ENCODE results near the gene MSN. TPM values are rescaled to one million over a fixed set of nuclear protein-coding genes. Genes with fewer than 3 reads are reported as not detected.
"Not testable (repeated sequence)": the region's sequence is repeated elsewhere in the genome, so short reads cannot be mapped to it uniquely, and the experiment has no call there.

MSN gene
- polyA plus RNA-seq (2013, experiment 1 of 4), result 195 TPM
- 189 TPM for polyA plus RNA-seq (2013, experiment 2 of 4)
- 148 TPM for polyA plus RNA-seq (2013, experiment 3 of 4)
- 165 TPM for polyA plus RNA-seq (2013, experiment 4 of 4)

GRCh38 chrX:65667503-65668376 lies at the start of gene MSN:
Gene MSN, plus strand, starts transcription at chrX:65667654. Its CDS starts 188 bp downstream, at chrX:65667842.
- peaks cover 9% of the 10 kb centered on the region for H3K4me1 ChIP-seq (ENCODE audit: control insufficient read depth, insufficient read depth, low read length)
- WGBS, 2 experiments, result 0 to 1% methylated on average over 50 to 55 of the region's 56 CpGs
- H3K9me3 ChIP-seq (ENCODE audit: control insufficient read depth, low read length), result no peaks in the 10 kb centered on the region
- no peaks in the 10 kb centered on the region for H3K36me3 ChIP-seq (ENCODE audit: control insufficient read depth, insufficient read depth, low read length)
- H3K4me3 ChIP-seq (ENCODE audit: insufficient read depth, low read depth, low read length), result peak within 1 kb of the TSS; percentile 58
- peak within 1 kb of the TSS; percentile 90 for H3K27ac ChIP-seq (ENCODE audit: insufficient read depth, low read depth, low read length, poor library complexity, severe bottlenecking)
- H3K27me3 ChIP-seq (ENCODE audit: control insufficient read depth, insufficient read depth, low read length, poor library complexity, severe bottlenecking), result no peaks in the 10 kb centered on the region

GRCh38 chrX:65620096-65620705 lies 47.3 kb upstream of the MSN start:
- H3K27me3 ChIP-seq (ENCODE audit: control insufficient read depth, insufficient read depth, low read length, poor library complexity, severe bottlenecking); H3K9me3 ChIP-seq (ENCODE audit: control insufficient read depth, low read length); H3K4me1 ChIP-seq (ENCODE audit: control insufficient read depth, insufficient read depth, low read length); H3K36me3 ChIP-seq (ENCODE audit: control insufficient read depth, insufficient read depth, low read length); H3K27ac ChIP-seq (ENCODE audit: insufficient read depth, low read depth, low read length, poor library complexity, severe bottlenecking); H3K4me3 ChIP-seq (ENCODE audit: insufficient read depth, low read depth, low read length): not testable (repeated sequence)
- WGBS, 2 experiments, result 67 to 69% methylated on average over 32 to 33 of the region's 33 CpGs

GRCh38 chrX:65630771-65631170 lies 36.7 kb upstream of the MSN start:
- Histone ChIP-seq H3K27ac (ENCODE audit: insufficient read depth, low read depth, low read length, poor library complexity, severe bottlenecking) (no peak overlapping the region), H3K4me1 (ENCODE audit: control insufficient read depth, insufficient read depth, low read length) (no peaks in the 10 kb centered on the region), H3K9me3 (ENCODE audit: control insufficient read depth, low read length) (no peaks in the 10 kb centered on the region), H3K4me3 (ENCODE audit: insufficient read depth, low read depth, low read length) (no peak overlapping the region), H3K36me3 (ENCODE audit: control insufficient read depth, insufficient read depth, low read length) (no peaks in the 10 kb centered on the region), H3K27me3 (ENCODE audit: control insufficient read depth, insufficient read depth, low read length, poor library complexity, severe bottlenecking) (no peaks in the 10 kb centered on the region)
- 96 to 98% methylated on average over 3 of the region's 3 CpGs for WGBS, 2 experiments

DNA sequence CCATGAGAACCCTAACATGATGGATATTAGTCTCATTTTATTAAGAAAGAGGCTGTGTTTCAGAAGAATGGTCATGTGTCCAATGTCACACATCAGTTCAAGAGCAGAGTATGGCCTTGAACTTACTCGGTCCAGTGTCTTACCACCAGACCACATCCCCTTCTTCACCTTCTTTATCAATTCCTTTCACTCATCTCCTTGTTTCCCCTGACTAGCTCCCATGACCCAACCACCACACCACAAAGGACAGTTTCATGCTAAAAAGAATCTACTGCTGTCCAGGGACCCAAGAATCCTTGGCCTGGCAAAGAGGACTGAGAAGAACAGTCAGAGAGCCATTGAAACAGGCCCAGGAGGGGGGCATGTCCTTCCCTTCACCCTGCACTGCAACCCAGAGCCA lies 33.6 kb upstream of the MSN start:
- Histone ChIP-seq H3K4me3 (ENCODE audit: insufficient read depth, low read depth, low read length) (no peak overlapping the region), H3K27me3 (ENCODE audit: control insufficient read depth, insufficient read depth, low read length, poor library complexity, severe bottlenecking) (no peaks in the 10 kb centered on the region), H3K36me3 (ENCODE audit: control insufficient read depth, insufficient read depth, low read length) (no peaks in the 10 kb centered on the region), H3K27ac (ENCODE audit: insufficient read depth, low read depth, low read length, poor library complexity, severe bottlenecking) (no peak overlapping the region), H3K4me1 (ENCODE audit: control insufficient read depth, insufficient read depth, low read length) (no peaks in the 10 kb centered on the region), H3K9me3 (ENCODE audit: control insufficient read depth, low read length) (no peaks in the 10 kb centered on the region)
- 83 to 100% methylated on average over 1 of the region's 1 CpG for WGBS, 2 experiments

- Histone ChIP-seq H3K27me3 (ENCODE audit: control insufficient read depth, insufficient read depth, low read length, poor library complexity, severe bottlenecking) (no peaks in the 10 kb centered on the region), H3K27ac (ENCODE audit: insufficient read depth, low read depth, low read length, poor library complexity, severe bottlenecking) (no peak overlapping the region), H3K9me3 (ENCODE audit: control insufficient read depth, low read length) (no peaks in the 10 kb centered on the region), H3K4me1 (ENCODE audit: control insufficient read depth, insufficient read depth, low read length) (no peaks in the 10 kb centered on the region), H3K4me3 (ENCODE audit: insufficient read depth, low read depth, low read length) (no peak overlapping the region), H3K36me3 (ENCODE audit: control insufficient read depth, insufficient read depth, low read length) (no peaks in the 10 kb centered on the region)
- WGBS, 2 experiments, result 89 to 90% methylated on average over 3 to 4 of the region's 4 CpGs
Measured at GRCh38 chrX:65634732-65635131, 32.7 kb upstream of the MSN start.

DNA sequence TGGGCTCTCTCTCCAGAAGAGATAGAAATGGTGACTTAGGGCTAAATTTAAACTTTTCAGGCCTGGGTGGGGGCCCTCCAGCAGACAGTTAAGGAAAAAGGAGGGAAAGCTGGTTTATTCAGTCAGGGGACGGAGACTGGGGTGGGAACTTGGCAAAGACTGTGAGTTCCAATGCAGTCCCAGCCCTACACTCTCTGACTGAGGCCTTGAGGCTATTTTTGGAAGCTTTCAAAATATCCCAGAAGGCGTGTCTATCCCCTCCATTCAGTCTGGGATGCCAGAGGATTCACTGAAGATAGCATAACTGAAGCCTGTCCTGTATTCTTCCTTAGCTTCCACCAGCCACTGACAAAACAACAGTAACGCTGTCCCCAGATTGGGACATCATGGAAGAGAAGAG lies 32.1 kb upstream of the MSN start:
- Histone ChIP-seq H3K4me1 (ENCODE audit: control insufficient read depth, insufficient read depth, low read length) (no peaks in the 10 kb centered on the region), H3K9me3 (ENCODE audit: control insufficient read depth, low read length) (no peaks in the 10 kb centered on the region), H3K4me3 (ENCODE audit: insufficient read depth, low read depth, low read length) (no peak overlapping the region), H3K36me3 (ENCODE audit: control insufficient read depth, insufficient read depth, low read length) (no peaks in the 10 kb centered on the region), H3K27me3 (ENCODE audit: control insufficient read depth, insufficient read depth, low read length, poor library complexity, severe bottlenecking) (no peaks in the 10 kb centered on the region), H3K27ac (ENCODE audit: insufficient read depth, low read depth, low read length, poor library complexity, severe bottlenecking) (no peak overlapping the region)
- WGBS, 2 experiments, result 88 to 93% methylated on average over 3 of the region's 3 CpGs

DNA sequence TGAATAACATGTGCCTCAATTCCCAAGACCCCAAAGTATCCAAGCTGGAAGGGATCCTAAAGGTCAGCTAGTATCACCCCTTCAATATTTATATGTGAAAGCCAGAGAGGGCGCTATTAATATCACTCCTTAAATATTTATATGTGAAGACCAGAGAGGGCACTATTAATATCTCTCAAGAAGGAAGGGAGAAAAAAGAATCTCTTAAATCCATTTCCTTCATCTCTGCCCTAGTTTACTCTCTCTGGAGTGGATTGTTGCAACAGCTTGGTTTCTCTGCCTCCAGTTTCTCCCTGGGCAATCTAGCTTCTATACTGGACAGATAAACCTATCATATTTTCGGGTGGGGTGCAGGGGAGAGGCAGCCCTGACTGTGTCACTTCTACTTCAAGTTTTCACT lies 31.6 kb upstream of the MSN start:
- Histone ChIP-seq H3K4me1 (ENCODE audit: control insufficient read depth, insufficient read depth, low read length) (no peaks in the 10 kb centered on the region), H3K27me3 (ENCODE audit: control insufficient read depth, insufficient read depth, low read length, poor library complexity, severe bottlenecking) (no peaks in the 10 kb centered on the region), H3K9me3 (ENCODE audit: control insufficient read depth, low read length) (no peaks in the 10 kb centered on the region), H3K27ac (ENCODE audit: insufficient read depth, low read depth, low read length, poor library complexity, severe bottlenecking) (no peak overlapping the region), H3K4me3 (ENCODE audit: insufficient read depth, low read depth, low read length) (no peak overlapping the region), H3K36me3 (ENCODE audit: control insufficient read depth, insufficient read depth, low read length) (no peaks in the 10 kb centered on the region)
- 100% methylated on average over 1 of the region's 2 CpGs for WGBS, 2 experiments

- H3K4me3 ChIP-seq (ENCODE audit: insufficient read depth, low read depth, low read length); H3K9me3 ChIP-seq (ENCODE audit: control insufficient read depth, low read length); H3K36me3 ChIP-seq (ENCODE audit: control insufficient read depth, insufficient read depth, low read length); H3K27me3 ChIP-seq (ENCODE audit: control insufficient read depth, insufficient read depth, low read length, poor library complexity, severe bottlenecking); H3K4me1 ChIP-seq (ENCODE audit: control insufficient read depth, insufficient read depth, low read length); H3K27ac ChIP-seq (ENCODE audit: insufficient read depth, low read depth, low read length, poor library complexity, severe bottlenecking): not testable (repeated sequence)
- WGBS, 2 experiments, result 90% methylated on average over 4 of the region's 4 CpGs
Measured at GRCh38 chrX:65636261-65636660, 31.2 kb upstream of the MSN start.

- WGBS, 2 experiments, result 89 to 95% methylated on average over 2 to 4 of the region's 5 CpGs
- Histone ChIP-seq H3K9me3 (ENCODE audit: control insufficient read depth, low read length) (no peaks in the 10 kb centered on the region), H3K27me3 (ENCODE audit: control insufficient read depth, insufficient read depth, low read length, poor library complexity, severe bottlenecking) (no peaks in the 10 kb centered on the region), H3K4me1 (ENCODE audit: control insufficient read depth, insufficient read depth, low read length) (no peaks in the 10 kb centered on the region), H3K36me3 (ENCODE audit: control insufficient read depth, insufficient read depth, low read length) (no peaks in the 10 kb centered on the region), H3K4me3 (ENCODE audit: insufficient read depth, low read depth, low read length) (no peak overlapping the region), H3K27ac (ENCODE audit: insufficient read depth, low read depth, low read length, poor library complexity, severe bottlenecking) (no peak overlapping the region)
Measured at GRCh38 chrX:65637335-65637734, 30.1 kb upstream of the MSN start.

DNA sequence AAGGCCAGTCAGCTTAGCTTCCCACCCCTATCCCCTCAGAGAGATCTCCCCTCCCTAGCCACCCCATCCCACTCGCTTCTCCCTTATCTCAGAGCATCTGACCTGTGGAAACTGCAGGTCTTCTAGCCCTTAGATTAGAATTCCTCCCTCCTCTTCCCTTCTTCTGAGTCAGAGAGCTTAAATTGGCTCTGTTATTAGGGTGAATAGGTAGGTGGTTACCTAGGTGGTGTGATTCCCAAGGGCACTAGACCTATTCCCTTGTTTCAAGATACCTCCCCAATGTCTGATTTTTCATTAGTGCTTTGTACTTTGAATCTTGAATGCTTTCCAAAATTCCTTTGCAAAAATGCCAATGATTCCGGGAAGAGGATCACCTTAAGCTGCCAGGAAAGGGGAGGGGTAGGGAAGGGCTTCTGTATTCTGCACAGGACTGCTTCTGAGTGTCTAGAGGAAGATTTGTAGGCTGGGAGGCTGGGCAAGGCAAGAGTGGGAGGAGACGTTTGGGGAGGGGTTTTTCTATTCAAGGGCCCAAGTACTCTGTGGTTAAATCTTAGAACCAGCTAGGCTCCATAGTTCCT lies 24.5 kb upstream of the MSN start:
- no peak overlapping the region for H3K27ac ChIP-seq (ENCODE audit: insufficient read depth, low read depth, low read length, poor library complexity, severe bottlenecking)
- WGBS, 2 experiments, result 61 to 62% methylated on average over 3 of the region's 3 CpGs
- H3K4me1 ChIP-seq (ENCODE audit: control insufficient read depth, insufficient read depth, low read length), result no peaks in the 10 kb centered on the region
- H3K4me3 ChIP-seq (ENCODE audit: insufficient read depth, low read depth, low read length), result no peak overlapping the region
- H3K27me3 ChIP-seq (ENCODE audit: control insufficient read depth, insufficient read depth, low read length, poor library complexity, severe bottlenecking), result no peaks in the 10 kb centered on the region
- no peaks in the 10 kb centered on the region for H3K36me3 ChIP-seq (ENCODE audit: control insufficient read depth, insufficient read depth, low read length)
- no peaks in the 10 kb centered on the region for H3K9me3 ChIP-seq (ENCODE audit: control insufficient read depth, low read length)

Data from ectodermal cell (in vitro differentiated cells).